ENCODE results near the gene GFRA4. TPM values are rescaled to one million over a fixed set of nuclear protein-coding genes. Genes with fewer than 3 reads are reported as not detected.
A peak's percentile ranks its signal among the peaks of the same experiment; 100 is the strongest.
"Not testable (repeated sequence)": the region's sequence is repeated elsewhere in the genome, so short reads cannot be mapped to it uniquely, and the experiment has no call there.

GFRA4 gene
- total and polyA plus RNA-seq, 4 donors = 0.15 TPM; not detected in 3

- WGBS (ENCODE audit: insufficient coverage) = 84% methylated on average over 13 of the region's 16 CpGs
- Histone ChIP-seq H3K4me1 (ENCODE audit: control insufficient read depth, insufficient read depth, low read length) (no peaks in the 10 kb centered on the region), H3K27ac (ENCODE audit: low read depth, low read length) (no peak overlapping the region), H3K4me3 (ENCODE audit: low read depth, low read length) (no peak overlapping the region), H3K27me3 (ENCODE audit: control insufficient read depth, insufficient read depth, low read length) (no peaks in the 10 kb centered on the region), H3K36me3 (ENCODE audit: control insufficient read depth, insufficient read depth, low read length) (peaks cover 9% of the 10 kb centered on the region), H3K9me3 (ENCODE audit: control insufficient read depth, insufficient read depth, low read length) (no peaks in the 10 kb centered on the region)
- no peak for DNase-seq (ENCODE audit: low read depth in 4 of 6, low spot score in 6 of 6)
These were observed 34.5 kb downstream of the GFRA4 start for GRCh38 chr20:3628502-3629314.

- H3K4me3 ChIP-seq (ENCODE audit: low read depth, low read length) = no peak overlapping the region
- peak in 1 of 6 donors; percentile 57 for DNase-seq (ENCODE audit: low read depth in 4 of 6, low spot score in 6 of 6)
- no peak overlapping the region for H3K27ac ChIP-seq (ENCODE audit: low read depth, low read length)
- H3K4me1 ChIP-seq (ENCODE audit: control insufficient read depth, insufficient read depth, low read length) = no peaks in the 10 kb centered on the region
- H3K27me3 ChIP-seq (ENCODE audit: control insufficient read depth, insufficient read depth, low read length) = no peaks in the 10 kb centered on the region
- WGBS (ENCODE audit: insufficient coverage) = 100% methylated on average over 1 of the region's 2 CpGs
- H3K36me3 ChIP-seq (ENCODE audit: control insufficient read depth, insufficient read depth, low read length) = peaks cover 9% of the 10 kb centered on the region
- no peaks in the 10 kb centered on the region for H3K9me3 ChIP-seq (ENCODE audit: control insufficient read depth, insufficient read depth, low read length)
These were observed 35.7 kb downstream of the GFRA4 start for GRCh38 chr20:3627476-3627875.

GRCh38 chr20:3622406-3622805, 40.8 kb downstream of the GFRA4 start:
- H3K36me3 ChIP-seq (ENCODE audit: control insufficient read depth, insufficient read depth, low read length) = peaks cover 8% of the 10 kb centered on the region
- no peaks in the 10 kb centered on the region for H3K4me1 ChIP-seq (ENCODE audit: control insufficient read depth, insufficient read depth, low read length)
- H3K27ac ChIP-seq (ENCODE audit: low read depth, low read length) = no peak overlapping the region
- H3K27me3 ChIP-seq (ENCODE audit: control insufficient read depth, insufficient read depth, low read length) = no peaks in the 10 kb centered on the region
- no peak overlapping the region for H3K4me3 ChIP-seq (ENCODE audit: low read depth, low read length)
- no peaks in the 10 kb centered on the region for H3K9me3 ChIP-seq (ENCODE audit: control insufficient read depth, insufficient read depth, low read length)
- whole genome bisulfite sequencing (ENCODE audit: insufficient coverage) = no CpG with 5 or more reads among the region's 4 CpGs
- no peak for DNase-seq (ENCODE audit: low read depth in 4 of 6, low spot score in 6 of 6)

- no peaks in the 10 kb centered on the region for H3K4me1 ChIP-seq (ENCODE audit: control insufficient read depth, insufficient read depth, low read length)
- H3K4me3 ChIP-seq (ENCODE audit: low read depth, low read length) = no peak overlapping the region
- H3K9me3 ChIP-seq (ENCODE audit: control insufficient read depth, insufficient read depth, low read length) = no peaks in the 10 kb centered on the region
- no peak overlapping the region for H3K27ac ChIP-seq (ENCODE audit: low read depth, low read length)
- H3K36me3 ChIP-seq (ENCODE audit: control insufficient read depth, insufficient read depth, low read length) = peaks cover 12% of the 10 kb centered on the region
- H3K27me3 ChIP-seq (ENCODE audit: control insufficient read depth, insufficient read depth, low read length) = no peaks in the 10 kb centered on the region
- peak in 1 of 6 donors; percentile 30 for DNase-seq (ENCODE audit: low read depth in 4 of 6, low spot score in 6 of 6)
- 79% methylated on average over 5 of the region's 8 CpGs for WGBS (ENCODE audit: insufficient coverage)
These were observed 42.1 kb downstream of the GFRA4 start for GRCh38 chr20:3621111-3621510.

- Histone ChIP-seq H3K36me3 (ENCODE audit: control insufficient read depth, insufficient read depth, low read length) (peaks cover 13% of the 10 kb centered on the region), H3K4me3 (ENCODE audit: low read depth, low read length) (no peak overlapping the region), H3K9me3 (ENCODE audit: control insufficient read depth, insufficient read depth, low read length) (no peaks in the 10 kb centered on the region), H3K4me1 (ENCODE audit: control insufficient read depth, insufficient read depth, low read length) (peaks cover 4% of the 10 kb centered on the region), H3K27ac (ENCODE audit: low read depth, low read length) (no peak overlapping the region), H3K27me3 (ENCODE audit: control insufficient read depth, insufficient read depth, low read length) (no peaks in the 10 kb centered on the region)
- WGBS (ENCODE audit: insufficient coverage) = 46% methylated on average over 4 of the region's 4 CpGs
- no peak for DNase-seq (ENCODE audit: low read depth in 4 of 6, low spot score in 6 of 6)
These were observed 46.9 kb downstream of the GFRA4 start for GRCh38 chr20:3616250-3616649.

GRCh38 chr20:3615171-3615840, 47.9 kb downstream of the GFRA4 start:
- peaks cover 10% of the 10 kb centered on the region for H3K36me3 ChIP-seq (ENCODE audit: control insufficient read depth, insufficient read depth, low read length)
- not testable (repeated sequence) for H3K27ac ChIP-seq (ENCODE audit: low read depth, low read length); H3K27me3 ChIP-seq (ENCODE audit: control insufficient read depth, insufficient read depth, low read length); H3K9me3 ChIP-seq (ENCODE audit: control insufficient read depth, insufficient read depth, low read length); DNase-seq (ENCODE audit: low read depth in 4 of 6, low spot score in 6 of 6); H3K4me3 ChIP-seq (ENCODE audit: low read depth, low read length); H3K4me1 ChIP-seq (ENCODE audit: control insufficient read depth, insufficient read depth, low read length)
- WGBS (ENCODE audit: insufficient coverage) = 93% methylated on average over 5 of the region's 13 CpGs

- H3K36me3 ChIP-seq (ENCODE audit: control insufficient read depth, insufficient read depth, low read length) = peaks cover 10% of the 10 kb centered on the region
- H3K4me1 ChIP-seq (ENCODE audit: control insufficient read depth, insufficient read depth, low read length) = peaks cover 4% of the 10 kb centered on the region
- WGBS (ENCODE audit: insufficient coverage) = 81% methylated on average over 3 of the region's 5 CpGs
- H3K4me3 ChIP-seq (ENCODE audit: low read depth, low read length) = no peak overlapping the region
- H3K27ac ChIP-seq (ENCODE audit: low read depth, low read length) = peak overlapping the region; percentile 34
- peak in 3 of 6 donors; percentile 7 to 53 (median 45) for DNase-seq (ENCODE audit: low read depth in 4 of 6, low spot score in 6 of 6)
- H3K27me3 ChIP-seq (ENCODE audit: control insufficient read depth, insufficient read depth, low read length) = no peaks in the 10 kb centered on the region
- H3K9me3 ChIP-seq (ENCODE audit: control insufficient read depth, insufficient read depth, low read length) = no peaks in the 10 kb centered on the region
These were observed 48.7 kb downstream of the GFRA4 start for GRCh38 chr20:3614466-3614865.

GRCh38 chr20:3613821-3614440, 49.3 kb downstream of the GFRA4 start:
- peak in 1 of 6 donors; percentile 17 for DNase-seq (ENCODE audit: low read depth in 4 of 6, low spot score in 6 of 6)
- H3K36me3 ChIP-seq (ENCODE audit: control insufficient read depth, insufficient read depth, low read length) = peaks cover 10% of the 10 kb centered on the region
- no peak overlapping the region for H3K4me3 ChIP-seq (ENCODE audit: low read depth, low read length)
- no peaks in the 10 kb centered on the region for H3K9me3 ChIP-seq (ENCODE audit: control insufficient read depth, insufficient read depth, low read length)
- 44% methylated on average over 7 of the region's 9 CpGs for WGBS (ENCODE audit: insufficient coverage)
- H3K27me3 ChIP-seq (ENCODE audit: control insufficient read depth, insufficient read depth, low read length) = no peaks in the 10 kb centered on the region
- H3K4me1 ChIP-seq (ENCODE audit: control insufficient read depth, insufficient read depth, low read length) = peaks cover 4% of the 10 kb centered on the region
- peak overlapping the region; percentile 34 for H3K27ac ChIP-seq (ENCODE audit: low read depth, low read length)

- Histone ChIP-seq H3K9me3 (ENCODE audit: control insufficient read depth, insufficient read depth, low read length) (no peaks in the 10 kb centered on the region), H3K27ac (ENCODE audit: low read depth, low read length) (no peak overlapping the region)
- WGBS (ENCODE audit: insufficient coverage) = 84% methylated on average over 9 of the region's 10 CpGs
These were observed 50.2 kb downstream of the GFRA4 start for GRCh38 chr20:3612795-3613572.

More at GRCh38 chr20:3612795-3613572, 50.2 kb downstream of the GFRA4 start:
- Histone ChIP-seq H3K4me3 (ENCODE audit: low read depth, low read length) (no peak overlapping the region), H3K27me3 (ENCODE audit: control insufficient read depth, insufficient read depth, low read length) (no peaks in the 10 kb centered on the region), H3K36me3 (ENCODE audit: control insufficient read depth, insufficient read depth, low read length) (peaks cover 10% of the 10 kb centered on the region), H3K4me1 (ENCODE audit: control insufficient read depth, insufficient read depth, low read length) (peaks cover 4% of the 10 kb centered on the region)
- peak in 1 of 6 donors; percentile 50 for DNase-seq (ENCODE audit: low read depth in 4 of 6, low spot score in 6 of 6)

Data from spinal cord (tissue), 10 donors.